ENCODE measurements around the gene UNC5CL.

The UNC5CL gene

DNA sequence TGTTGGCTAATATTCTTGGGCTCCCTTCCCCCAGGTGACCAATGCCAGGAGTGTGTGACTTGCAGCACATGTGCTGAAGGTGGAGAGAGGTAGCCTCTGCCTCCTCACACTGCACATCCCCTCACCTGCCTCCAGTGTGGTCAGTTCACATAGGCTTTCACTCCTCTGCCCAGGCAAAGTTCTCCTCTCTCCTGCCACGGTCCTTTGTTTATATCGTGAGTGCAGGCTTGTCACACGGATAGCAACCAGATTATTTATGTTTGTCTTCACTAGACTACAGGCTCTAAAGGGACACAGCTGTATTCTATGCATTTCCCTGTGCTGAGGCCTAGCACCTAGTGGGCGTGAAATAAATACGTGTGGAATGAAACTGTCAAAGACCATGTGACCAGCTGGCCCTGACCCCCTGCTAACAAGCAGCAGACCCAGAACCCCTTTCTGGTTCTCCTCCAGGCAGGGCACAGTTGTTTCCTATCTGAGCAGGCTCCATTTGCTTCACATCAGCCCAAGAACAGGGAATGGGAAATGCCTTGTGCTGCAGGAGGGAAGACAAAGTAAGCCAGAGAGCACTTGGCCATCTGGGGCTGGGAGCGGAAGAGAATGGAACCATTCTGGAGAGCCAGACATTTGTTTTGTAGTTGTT is 42.3 kb downstream of the UNC5CL start:
- no peaks in the 10 kb centered on the region for H3K9me3 ChIP-seq (ENCODE audit: control insufficient read depth in 5 of 5, low read length in 5 of 5)
- H3K27ac ChIP-seq (ENCODE audit: low read depth, low read length): no peak overlapping the region
- H3K9ac ChIP-seq (ENCODE audit: low read length in 5 of 5): no peak overlapping the region
- peaks cover 0 to 7% (median 2%) of the 10 kb centered on the region in 5 donors for H3K27me3 ChIP-seq (ENCODE audit: control insufficient read depth in 5 of 5, insufficient read depth in 4 of 5, low read length in 5 of 5)
- no peak overlapping the region for H3K4me3 ChIP-seq (ENCODE audit: low read depth in 1 of 5, low read length in 5 of 5)
- H3K36me3 ChIP-seq (ENCODE audit: control insufficient read depth in 5 of 5, insufficient read depth in 5 of 5, low read length in 5 of 5): no peaks in the 10 kb centered on the region
- H3K4me1 ChIP-seq (ENCODE audit: control insufficient read depth in 5 of 5, insufficient read depth in 5 of 5, low read length in 5 of 5): peaks cover 0 to 10% (median 0%) of the 10 kb centered on the region in 5 donors

DNA sequence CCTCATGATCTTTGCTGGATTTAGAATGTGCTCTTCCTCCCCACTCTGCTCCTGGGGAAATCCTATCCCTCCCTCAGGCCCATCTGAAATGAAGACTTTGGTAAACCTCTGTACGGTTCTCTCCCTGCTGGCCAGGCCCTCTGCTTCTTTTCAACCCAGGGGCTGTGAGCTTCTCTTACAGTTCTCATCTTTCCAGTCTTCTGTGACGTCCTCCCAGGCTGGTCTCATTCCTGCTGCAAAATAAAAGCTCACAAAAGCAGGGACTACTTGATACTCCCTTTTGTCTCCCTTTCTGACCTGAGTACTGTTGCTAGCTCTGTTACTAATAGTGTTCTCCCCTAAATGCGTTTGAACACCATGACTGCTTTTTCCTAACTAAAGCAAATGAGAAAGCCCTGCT is 46.3 kb downstream of the UNC5CL start:
- no peak overlapping the region for H3K27ac ChIP-seq (ENCODE audit: low read depth, low read length)
- H3K9me3 ChIP-seq (ENCODE audit: control insufficient read depth in 5 of 5, low read length in 5 of 5): no peaks in the 10 kb centered on the region
- no peak overlapping the region for H3K4me3 ChIP-seq (ENCODE audit: low read depth in 1 of 5, low read length in 5 of 5)
- no peaks in the 10 kb centered on the region for H3K36me3 ChIP-seq (ENCODE audit: control insufficient read depth in 5 of 5, insufficient read depth in 5 of 5, low read length in 5 of 5)
- H3K9ac ChIP-seq (ENCODE audit: low read length in 5 of 5): no peak overlapping the region
- peaks cover 0 to 6% (median 0%) of the 10 kb centered on the region in 5 donors for H3K4me1 ChIP-seq (ENCODE audit: control insufficient read depth in 5 of 5, insufficient read depth in 5 of 5, low read length in 5 of 5)
- H3K27me3 ChIP-seq (ENCODE audit: control insufficient read depth in 5 of 5, insufficient read depth in 4 of 5, low read length in 5 of 5): peaks cover 0 to 13% (median 3%) of the 10 kb centered on the region in 5 donors

DNA sequence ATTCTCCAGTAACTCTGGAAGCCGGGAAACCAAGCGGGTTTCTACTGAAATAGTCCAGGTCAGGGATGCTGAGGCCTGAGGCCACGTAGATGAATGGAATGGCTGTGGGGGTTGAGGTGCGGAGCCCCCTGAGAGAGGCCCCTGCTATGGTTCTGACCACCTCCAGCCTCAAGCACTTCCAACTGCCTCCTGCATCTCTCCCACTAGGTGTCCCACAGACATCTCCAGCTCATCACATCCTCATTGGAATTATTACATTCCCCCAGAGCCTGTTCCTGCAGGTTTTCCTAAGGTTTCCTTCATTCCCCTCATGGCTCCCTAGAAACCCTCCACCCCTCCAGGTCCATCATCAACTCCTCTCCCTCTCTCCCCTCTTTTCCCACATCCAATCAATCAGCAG is 48.7 kb downstream of the UNC5CL start:
- Histone ChIP-seq H3K4me1 (ENCODE audit: control insufficient read depth in 5 of 5, insufficient read depth in 5 of 5, low read length in 5 of 5) (no peaks in the 10 kb centered on the region), H3K27ac (ENCODE audit: low read depth, low read length) (no peak overlapping the region), H3K4me3 (ENCODE audit: low read depth in 1 of 5, low read length in 5 of 5) (no peak overlapping the region), H3K9me3 (ENCODE audit: control insufficient read depth in 5 of 5, low read length in 5 of 5) (no peaks in the 10 kb centered on the region), H3K9ac (ENCODE audit: low read length in 5 of 5) (no peak overlapping the region), H3K36me3 (ENCODE audit: control insufficient read depth in 5 of 5, insufficient read depth in 5 of 5, low read length in 5 of 5) (no peaks in the 10 kb centered on the region), H3K27me3 (ENCODE audit: control insufficient read depth in 5 of 5, insufficient read depth in 4 of 5, low read length in 5 of 5) (peaks cover 0 to 16% (median 6%) of the 10 kb centered on the region in 5 donors)

DNA sequence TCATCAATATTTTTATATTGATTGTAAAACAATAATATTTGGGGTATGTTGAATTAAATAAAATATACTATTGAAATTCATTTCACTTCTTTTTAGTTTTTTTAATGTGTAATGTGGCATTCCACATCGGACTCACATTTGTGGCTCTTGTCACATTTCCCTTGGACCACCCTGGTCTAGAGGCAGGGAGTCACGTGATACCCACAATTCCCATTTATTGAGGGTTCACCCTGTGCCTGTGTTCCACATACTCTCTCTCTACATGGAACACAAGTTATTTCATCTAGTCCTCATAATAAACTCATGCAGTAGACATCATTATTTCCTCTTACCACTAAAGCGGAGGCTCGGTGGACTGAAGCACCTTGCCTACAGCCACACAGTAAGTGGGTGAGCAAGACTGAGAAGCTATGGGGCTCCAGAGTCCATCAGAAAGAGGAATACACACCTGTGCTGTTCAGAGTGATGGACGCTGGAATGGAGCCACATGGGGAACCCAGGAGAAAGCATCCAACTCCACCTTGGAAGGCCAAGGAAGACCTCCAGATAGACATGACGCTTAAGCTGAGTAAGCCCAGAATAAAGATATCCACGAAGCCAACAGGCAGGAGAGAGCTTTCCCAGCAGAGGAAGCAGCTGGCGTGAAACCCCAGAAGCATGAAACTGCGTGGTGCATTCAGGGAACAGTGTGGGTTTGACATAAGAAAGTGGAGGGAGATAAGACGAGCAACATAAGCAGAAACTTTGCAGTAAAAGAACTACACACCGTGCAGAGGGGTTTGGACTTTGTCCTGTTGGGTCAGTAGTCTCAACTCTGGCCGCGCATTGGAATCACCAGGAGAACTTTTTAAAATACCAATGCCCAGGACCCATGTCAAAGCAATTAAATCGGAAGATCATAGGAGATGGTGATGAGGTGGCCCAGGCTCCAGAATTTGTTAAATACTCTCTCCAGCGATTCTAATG is 49.5 kb downstream of the UNC5CL start:
- Histone ChIP-seq H3K27me3 (ENCODE audit: control insufficient read depth in 5 of 5, insufficient read depth in 4 of 5, low read length in 5 of 5) (peaks cover 0 to 16% (median 6%) of the 10 kb centered on the region in 5 donors), H3K9ac (ENCODE audit: low read length in 5 of 5) (no peak overlapping the region), H3K27ac (ENCODE audit: low read depth, low read length) (no peak overlapping the region), H3K36me3 (ENCODE audit: control insufficient read depth in 5 of 5, insufficient read depth in 5 of 5, low read length in 5 of 5) (no peaks in the 10 kb centered on the region), H3K9me3 (ENCODE audit: control insufficient read depth in 5 of 5, low read length in 5 of 5) (no peaks in the 10 kb centered on the region), H3K4me3 (ENCODE audit: low read depth in 1 of 5, low read length in 5 of 5) (no peak overlapping the region), H3K4me1 (ENCODE audit: control insufficient read depth in 5 of 5, insufficient read depth in 5 of 5, low read length in 5 of 5) (no peaks in the 10 kb centered on the region)

DNA sequence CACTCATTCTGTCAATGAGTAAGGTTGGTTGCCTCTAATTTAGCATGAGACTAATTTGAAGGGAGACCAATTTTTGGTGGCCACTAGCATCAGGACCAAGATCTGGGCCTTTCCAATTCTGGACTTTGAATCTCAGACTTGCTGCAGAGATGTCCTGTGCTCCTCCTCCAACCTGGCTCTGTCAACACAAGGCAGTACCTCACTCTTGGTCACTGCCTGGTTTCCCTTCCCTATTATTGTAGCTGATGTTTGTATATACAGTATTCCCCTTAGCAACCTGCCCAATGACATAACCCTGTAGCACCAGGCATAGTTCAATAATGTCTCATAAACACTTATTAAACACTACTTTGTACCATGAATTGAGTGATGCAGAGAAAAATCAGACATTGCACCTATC is 50.4 kb downstream of the UNC5CL start:
- no peak overlapping the region for H3K27ac ChIP-seq (ENCODE audit: low read depth, low read length)
- H3K9me3 ChIP-seq (ENCODE audit: control insufficient read depth in 5 of 5, low read length in 5 of 5): no peaks in the 10 kb centered on the region
- no peaks in the 10 kb centered on the region for H3K4me1 ChIP-seq (ENCODE audit: control insufficient read depth in 5 of 5, insufficient read depth in 5 of 5, low read length in 5 of 5)
- H3K36me3 ChIP-seq (ENCODE audit: control insufficient read depth in 5 of 5, insufficient read depth in 5 of 5, low read length in 5 of 5): no peaks in the 10 kb centered on the region
- peaks cover 0 to 12% (median 6%) of the 10 kb centered on the region in 5 donors for H3K27me3 ChIP-seq (ENCODE audit: control insufficient read depth in 5 of 5, insufficient read depth in 4 of 5, low read length in 5 of 5)
- H3K9ac ChIP-seq (ENCODE audit: low read length in 5 of 5): no peak overlapping the region
- no peak overlapping the region for H3K4me3 ChIP-seq (ENCODE audit: low read depth in 1 of 5, low read length in 5 of 5)

DNA sequence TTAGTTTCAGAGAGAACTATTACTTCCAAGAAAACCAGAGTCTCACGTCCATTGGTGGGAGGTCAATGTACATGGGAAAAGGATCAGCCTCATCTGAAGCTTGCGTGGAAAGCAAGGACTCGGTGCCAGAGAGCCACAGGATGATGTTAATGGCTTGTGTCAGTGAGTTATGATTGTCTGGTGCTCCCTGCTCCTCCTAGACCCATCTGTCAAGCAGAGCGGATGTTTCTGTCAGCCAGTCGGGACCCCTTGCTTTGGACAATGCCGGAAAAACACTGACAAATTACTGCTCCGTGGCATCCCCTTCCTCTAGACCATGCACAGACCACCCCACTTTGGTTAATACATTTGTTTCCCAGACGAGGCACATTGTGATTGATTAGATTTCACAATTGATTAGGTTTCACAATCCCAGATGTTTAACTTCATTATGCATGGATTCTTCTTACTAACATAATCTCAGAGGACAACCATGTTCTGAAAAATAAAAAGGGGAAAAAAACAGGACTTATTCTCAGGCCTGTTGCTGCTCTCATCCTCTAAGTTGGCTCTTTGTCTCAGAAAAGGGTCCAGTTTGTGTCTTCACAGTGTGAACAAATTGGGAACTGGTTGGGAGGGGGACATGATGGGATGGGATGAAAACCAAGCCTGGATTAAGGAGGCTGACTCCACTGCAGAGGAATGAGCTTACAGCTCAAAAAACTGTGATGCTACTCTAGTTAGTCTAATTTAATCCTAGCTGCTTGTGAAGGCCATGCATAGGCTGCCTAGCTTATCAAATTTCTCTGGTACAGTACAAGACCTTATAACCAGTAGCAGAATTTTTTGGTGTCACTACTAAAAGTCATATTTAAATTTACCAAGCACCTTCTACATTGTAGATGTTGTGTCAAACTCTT is 51.9 kb downstream of the UNC5CL start:
- Histone ChIP-seq H3K9ac (ENCODE audit: low read length in 5 of 5) (no peak overlapping the region), H3K4me1 (ENCODE audit: control insufficient read depth in 5 of 5, insufficient read depth in 5 of 5, low read length in 5 of 5) (no peaks in the 10 kb centered on the region), H3K9me3 (ENCODE audit: control insufficient read depth in 5 of 5, low read length in 5 of 5) (no peaks in the 10 kb centered on the region)

DNA sequence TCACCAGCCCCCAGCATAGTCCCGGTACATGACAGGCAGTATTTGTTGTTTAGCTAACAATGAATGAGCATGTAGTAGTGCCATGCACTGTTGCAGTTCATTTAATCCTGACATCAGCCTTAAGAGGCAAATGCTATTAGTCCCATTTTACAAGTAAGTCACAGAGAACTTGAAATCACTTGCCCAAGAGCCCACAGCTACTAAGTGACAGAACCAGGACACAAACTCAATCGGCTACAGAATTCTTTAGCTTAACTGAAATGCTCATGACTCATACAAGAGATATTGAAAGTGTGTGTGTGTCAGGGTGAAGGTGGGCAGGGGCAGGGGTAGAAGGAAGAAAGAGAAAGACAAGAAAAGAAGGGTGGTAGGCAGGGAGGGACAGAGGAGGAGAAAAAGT is 52.7 kb downstream of the UNC5CL start:
- H3K9me3 ChIP-seq (ENCODE audit: control insufficient read depth in 5 of 5, low read length in 5 of 5): no peaks in the 10 kb centered on the region
- H3K27me3 ChIP-seq (ENCODE audit: control insufficient read depth in 5 of 5, insufficient read depth in 4 of 5, low read length in 5 of 5): peaks cover 0 to 9% (median 4%) of the 10 kb centered on the region in 5 donors
- H3K4me3 ChIP-seq (ENCODE audit: low read depth in 1 of 5, low read length in 5 of 5): no peak overlapping the region
- no peak overlapping the region for H3K9ac ChIP-seq (ENCODE audit: low read length in 5 of 5)
- H3K4me1 ChIP-seq (ENCODE audit: control insufficient read depth in 5 of 5, insufficient read depth in 5 of 5, low read length in 5 of 5): no peaks in the 10 kb centered on the region
- H3K27ac ChIP-seq (ENCODE audit: low read depth, low read length): no peak overlapping the region
- no peaks in the 10 kb centered on the region for H3K36me3 ChIP-seq (ENCODE audit: control insufficient read depth in 5 of 5, insufficient read depth in 5 of 5, low read length in 5 of 5)

More for the DNA sequence above, 51.9 kb downstream of the UNC5CL start:
- Histone ChIP-seq H3K36me3 (ENCODE audit: control insufficient read depth in 5 of 5, insufficient read depth in 5 of 5, low read length in 5 of 5) (no peaks in the 10 kb centered on the region), H3K27ac (ENCODE audit: low read depth, low read length) (no peak overlapping the region), H3K4me3 (ENCODE audit: low read depth in 1 of 5, low read length in 5 of 5) (no peak overlapping the region), H3K27me3 (ENCODE audit: control insufficient read depth in 5 of 5, insufficient read depth in 4 of 5, low read length in 5 of 5) (peaks cover 0 to 9% (median 4%) of the 10 kb centered on the region in 5 donors)

DNA sequence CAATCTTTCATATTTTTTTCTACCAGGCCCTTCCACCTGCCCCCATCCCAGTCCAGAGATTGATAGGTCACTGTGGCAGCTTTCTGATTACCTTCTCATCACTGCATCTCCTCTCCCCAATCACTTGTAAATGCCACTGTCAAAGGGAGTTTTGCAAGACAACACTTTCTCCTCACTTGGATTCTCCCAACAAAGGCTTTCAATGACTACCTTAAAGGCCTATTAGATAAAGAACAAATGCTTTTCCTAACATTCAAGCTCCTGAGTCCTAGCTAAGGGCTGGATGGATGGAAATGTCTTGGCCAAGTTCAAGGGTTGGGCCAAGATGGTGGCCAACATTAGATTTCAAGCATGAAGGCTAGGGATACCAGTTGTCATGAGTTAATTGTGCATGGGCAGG is 55.3 kb downstream of the UNC5CL start:
- Histone ChIP-seq H3K4me3 (ENCODE audit: low read depth in 1 of 5, low read length in 5 of 5) (no peak overlapping the region), H3K9ac (ENCODE audit: low read length in 5 of 5) (no peak overlapping the region), H3K27ac (ENCODE audit: low read depth, low read length) (no peak overlapping the region), H3K27me3 (ENCODE audit: control insufficient read depth in 5 of 5, insufficient read depth in 4 of 5, low read length in 5 of 5) (peaks cover 7 to 14% (median 9%) of the 10 kb centered on the region in 5 donors), H3K9me3 (ENCODE audit: control insufficient read depth in 5 of 5, low read length in 5 of 5) (no peaks in the 10 kb centered on the region), H3K4me1 (ENCODE audit: control insufficient read depth in 5 of 5, insufficient read depth in 5 of 5, low read length in 5 of 5) (no peaks in the 10 kb centered on the region), H3K36me3 (ENCODE audit: control insufficient read depth in 5 of 5, insufficient read depth in 5 of 5, low read length in 5 of 5) (no peaks in the 10 kb centered on the region)

DNA sequence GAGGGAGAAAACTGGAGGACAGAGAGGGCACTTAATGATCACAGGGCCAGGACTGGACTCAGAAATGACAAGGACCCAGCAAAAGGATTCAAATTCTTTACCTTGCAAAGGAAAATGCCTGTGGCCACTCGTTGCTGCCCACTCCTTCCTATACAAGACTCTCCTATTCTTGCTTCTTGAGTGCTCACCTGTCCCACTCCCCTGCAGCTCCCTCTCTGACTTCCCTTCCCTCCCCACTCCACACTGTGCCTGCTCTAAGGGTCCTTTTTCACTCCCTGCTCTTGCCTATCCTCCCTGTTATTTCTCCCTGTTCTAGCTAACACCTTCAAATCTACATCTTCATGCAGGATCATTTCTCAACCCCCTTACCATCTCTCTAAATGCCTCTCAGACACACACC is 56.1 kb downstream of the UNC5CL start:
- no peak overlapping the region for H3K27ac ChIP-seq (ENCODE audit: low read depth, low read length)
- H3K4me3 ChIP-seq (ENCODE audit: low read depth in 1 of 5, low read length in 5 of 5): no peak overlapping the region
- H3K36me3 ChIP-seq (ENCODE audit: control insufficient read depth in 5 of 5, insufficient read depth in 5 of 5, low read length in 5 of 5): no peaks in the 10 kb centered on the region
- H3K9ac ChIP-seq (ENCODE audit: low read length in 5 of 5): no peak overlapping the region
- H3K4me1 ChIP-seq (ENCODE audit: control insufficient read depth in 5 of 5, insufficient read depth in 5 of 5, low read length in 5 of 5): no peaks in the 10 kb centered on the region
- no peaks in the 10 kb centered on the region for H3K9me3 ChIP-seq (ENCODE audit: control insufficient read depth in 5 of 5, low read length in 5 of 5)
- H3K27me3 ChIP-seq (ENCODE audit: control insufficient read depth in 5 of 5, insufficient read depth in 4 of 5, low read length in 5 of 5): peaks cover 11 to 17% (median 13%) of the 10 kb centered on the region in 5 donors

All from subcutaneous abdominal adipose tissue (tissue), 5 donors.